Gastrocnemius medialis (tissue), 4 donors: Measurements from ENCODE around the gene TM2D1.

Source experiments
- POLR2A ChIP-seq, 2 donors: fragments of 450-650 bp; IDR thresholded peaks; one replicate each; pipeline ENCODE4 v1.6.1; 2017; ENCODE audit warnings: antibody characterized with exemption in 2 of 2, mild to moderate bottlenecking in 2 of 2, moderate library complexity in 2 of 2
- TF ChIP-seq, protein P1 (sequence below), 5 experiments: fragments of 450-650 bp in 3 of 5; fragments of 200-600 bp in 2 of 5; sonication (generic) in 2 of 5; IDR thresholded peaks in 4 of 5; conservative IDR thresholded peaks in 1 of 5; 1 replicate in 4 of 5; 2 replicates in 1 of 5; pipeline ENCODE4 v1.5.1; 2016 to 2019; ENCODE audit warnings: antibody characterized with exemption in 5 of 5, mild to moderate bottlenecking in 3 of 5, moderate library complexity in 3 of 5

DNA sequence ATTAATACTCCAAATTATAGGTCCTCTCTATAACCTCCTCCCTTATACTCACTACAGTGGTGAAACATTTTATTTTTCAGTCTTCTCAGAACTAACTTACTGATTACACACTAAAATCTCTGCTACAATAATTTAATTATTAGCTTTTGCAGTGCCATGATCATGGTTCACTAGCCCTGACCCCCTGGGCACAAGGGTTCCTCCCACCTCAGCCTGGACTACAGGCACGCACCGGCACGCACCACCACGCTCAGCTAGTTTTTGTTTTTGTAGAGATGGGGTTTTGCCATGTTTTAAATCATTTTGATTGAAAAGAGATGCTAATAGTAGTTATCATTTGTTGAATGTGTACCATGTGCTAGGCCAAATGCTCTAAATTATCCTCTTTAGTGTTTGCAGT lies 23.6 kb upstream of the TM2D1 start:
- TF ChIP-seq, protein P1, sequence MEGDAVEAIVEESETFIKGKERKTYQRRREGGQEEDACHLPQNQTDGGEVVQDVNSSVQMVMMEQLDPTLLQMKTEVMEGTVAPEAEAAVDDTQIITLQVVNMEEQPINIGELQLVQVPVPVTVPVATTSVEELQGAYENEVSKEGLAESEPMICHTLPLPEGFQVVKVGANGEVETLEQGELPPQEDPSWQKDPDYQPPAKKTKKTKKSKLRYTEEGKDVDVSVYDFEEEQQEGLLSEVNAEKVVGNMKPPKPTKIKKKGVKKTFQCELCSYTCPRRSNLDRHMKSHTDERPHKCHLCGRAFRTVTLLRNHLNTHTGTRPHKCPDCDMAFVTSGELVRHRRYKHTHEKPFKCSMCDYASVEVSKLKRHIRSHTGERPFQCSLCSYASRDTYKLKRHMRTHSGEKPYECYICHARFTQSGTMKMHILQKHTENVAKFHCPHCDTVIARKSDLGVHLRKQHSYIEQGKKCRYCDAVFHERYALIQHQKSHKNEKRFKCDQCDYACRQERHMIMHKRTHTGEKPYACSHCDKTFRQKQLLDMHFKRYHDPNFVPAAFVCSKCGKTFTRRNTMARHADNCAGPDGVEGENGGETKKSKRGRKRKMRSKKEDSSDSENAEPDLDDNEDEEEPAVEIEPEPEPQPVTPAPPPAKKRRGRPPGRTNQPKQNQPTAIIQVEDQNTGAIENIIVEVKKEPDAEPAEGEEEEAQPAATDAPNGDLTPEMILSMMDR (IDR thresholded peaks at IDR 0.05 in 4 of 5, conservative IDR thresholded peaks at IDR 0.05 in 1 of 5) = no peak
- no peak for TF ChIP-seq POLR2A (IDR thresholded peaks at IDR 0.05)
